GM11168 (cell line): ENCODE measurements around the gene FLYWCH1.
"Not testable (repeated sequence)": the region's sequence is repeated elsewhere in the genome, so short reads cannot be mapped to it uniquely, and the experiment has no call there.

Source experiments
- in situ Hi-C: fragments of 300-500 bp; cut with MboI; formaldehyde crosslinking; loops from one replicate; pipeline ENCODE4 v1.12.0; 2022; ENCODE audit warnings: low sequenced_read_pairs; ENCODE audit not compliant: unreplicated experiment

The FLYWCH1 gene

DNA sequence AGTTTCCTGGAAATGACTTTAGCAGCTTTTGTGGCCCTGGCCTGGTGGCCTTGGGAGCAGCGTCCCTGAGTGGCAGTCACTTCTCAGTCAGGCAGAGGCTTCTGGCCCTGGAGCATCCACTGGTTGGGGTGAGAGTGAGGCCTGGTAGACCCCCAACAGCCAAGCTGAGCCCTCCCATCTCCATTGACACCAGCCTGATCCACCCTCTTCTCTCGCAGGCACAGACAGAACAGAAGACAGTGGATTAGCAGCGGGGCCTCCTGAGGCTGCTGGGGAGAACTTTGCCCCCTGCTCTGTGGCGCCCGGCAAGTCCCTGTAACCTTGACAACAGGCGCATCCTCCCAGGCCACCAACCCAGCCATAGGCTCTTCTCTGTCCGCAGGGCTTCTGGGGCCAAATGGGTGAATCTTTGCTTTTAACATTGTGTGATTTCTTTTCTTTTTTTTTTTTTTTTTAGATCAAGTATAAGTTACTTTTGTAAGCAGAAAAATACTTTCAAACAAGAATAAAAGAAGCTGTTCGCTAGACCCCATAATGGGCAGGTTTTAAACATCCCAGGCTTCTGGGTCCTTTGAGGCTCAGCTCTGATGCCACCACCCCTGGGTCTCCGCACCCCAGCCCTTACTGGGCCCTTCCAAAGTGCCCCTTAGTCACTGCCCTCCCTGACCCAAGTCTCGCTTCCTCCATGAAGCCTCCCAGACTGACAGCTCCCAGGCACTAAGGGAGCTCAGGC is 12.7 kb upstream of the FLYWCH1 start:
- in situ Hi-C loops, result no loop called here

DNA sequence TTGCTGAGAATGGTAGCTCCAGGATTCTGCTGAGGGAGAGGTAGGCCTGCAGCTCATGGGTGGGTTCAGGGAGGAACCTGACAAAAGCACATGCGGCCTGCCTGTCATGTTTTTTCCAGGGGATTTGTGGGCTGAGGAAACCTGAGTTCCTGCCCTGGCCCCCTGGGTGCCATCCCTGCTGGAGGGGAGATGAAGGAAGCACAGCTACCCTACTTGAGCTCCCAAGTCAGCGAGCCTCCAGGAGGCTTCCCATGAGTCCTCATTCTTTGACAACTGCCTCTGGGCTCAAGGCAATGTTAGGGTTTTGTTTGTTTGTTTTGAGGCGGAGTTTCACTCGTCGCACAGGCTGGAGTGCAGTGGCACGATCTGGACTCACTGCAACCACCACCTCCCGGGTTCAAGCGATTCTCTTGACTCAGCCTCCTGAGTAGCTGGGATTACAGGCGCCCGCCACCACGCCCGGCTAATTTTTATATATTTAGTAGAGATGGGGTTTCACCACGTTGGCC is 12.1 kb upstream of the FLYWCH1 start:
- in situ Hi-C loops, result no loop called here

DNA sequence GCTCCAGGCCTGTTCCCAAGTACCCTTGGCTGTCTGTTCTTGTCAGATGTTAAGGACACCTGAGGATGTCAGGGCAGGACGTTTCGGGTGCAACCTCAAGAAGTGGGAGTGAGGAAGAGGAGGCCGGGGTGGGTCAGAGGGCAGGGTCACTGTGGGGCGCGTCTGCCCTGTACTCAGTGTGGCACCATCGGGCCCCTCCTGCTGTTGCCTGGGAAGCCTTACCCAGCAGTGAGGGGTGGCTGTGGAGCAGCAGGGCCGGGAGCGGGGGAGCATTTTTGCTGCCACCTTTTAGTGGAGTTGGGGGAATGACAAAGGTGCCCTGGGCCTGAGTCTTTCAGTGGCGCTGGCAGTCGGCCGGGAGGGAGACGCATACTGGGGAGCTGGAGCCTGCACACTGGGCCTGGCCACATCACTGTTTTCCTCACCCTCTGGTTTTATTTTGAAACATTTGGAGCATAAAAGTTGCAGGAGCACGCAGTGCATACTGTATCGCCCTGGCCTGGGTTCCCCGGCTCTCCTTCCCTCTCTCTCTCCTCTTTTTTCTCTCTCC is 11.1 kb upstream of the FLYWCH1 start:
- in situ Hi-C loops, result no loop called here

DNA sequence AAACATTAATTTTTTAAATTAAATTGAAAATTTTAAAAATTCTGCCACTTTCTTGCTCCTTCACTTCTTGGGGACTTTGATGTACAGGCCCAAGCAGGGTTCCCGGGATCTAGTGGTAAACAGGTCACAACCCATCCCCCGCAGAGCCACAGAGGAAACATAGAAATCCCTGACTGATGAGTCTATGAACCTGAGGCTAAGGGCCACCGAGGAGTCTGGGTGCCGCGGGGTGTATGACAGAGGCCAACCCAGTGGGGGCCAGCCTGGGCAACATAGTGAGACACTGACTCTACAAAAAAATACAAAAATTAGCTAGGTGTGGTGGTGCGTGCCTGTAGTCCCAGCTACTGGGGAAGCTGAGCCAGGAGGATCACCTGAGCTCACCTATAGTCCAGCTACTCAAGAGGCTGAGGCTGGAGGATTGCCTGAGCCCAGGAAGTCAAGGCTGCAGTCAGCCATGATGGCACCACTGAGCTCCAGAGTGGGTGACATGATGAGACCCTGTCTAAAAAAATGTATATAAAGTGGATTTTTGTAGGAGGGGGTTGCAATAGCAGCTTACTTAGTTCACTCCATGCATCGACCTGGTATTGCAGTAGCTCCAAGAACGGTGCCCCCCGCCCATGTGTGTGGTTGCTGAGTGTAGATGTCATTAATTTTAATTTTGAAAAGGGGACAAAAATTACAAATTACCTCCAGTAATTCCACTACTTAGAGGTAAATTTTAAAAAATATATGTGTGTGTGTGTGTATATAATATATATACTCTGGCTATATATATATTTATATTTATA is 9.2 kb upstream of the FLYWCH1 start:
- in situ Hi-C loops, result no loop called here

DNA sequence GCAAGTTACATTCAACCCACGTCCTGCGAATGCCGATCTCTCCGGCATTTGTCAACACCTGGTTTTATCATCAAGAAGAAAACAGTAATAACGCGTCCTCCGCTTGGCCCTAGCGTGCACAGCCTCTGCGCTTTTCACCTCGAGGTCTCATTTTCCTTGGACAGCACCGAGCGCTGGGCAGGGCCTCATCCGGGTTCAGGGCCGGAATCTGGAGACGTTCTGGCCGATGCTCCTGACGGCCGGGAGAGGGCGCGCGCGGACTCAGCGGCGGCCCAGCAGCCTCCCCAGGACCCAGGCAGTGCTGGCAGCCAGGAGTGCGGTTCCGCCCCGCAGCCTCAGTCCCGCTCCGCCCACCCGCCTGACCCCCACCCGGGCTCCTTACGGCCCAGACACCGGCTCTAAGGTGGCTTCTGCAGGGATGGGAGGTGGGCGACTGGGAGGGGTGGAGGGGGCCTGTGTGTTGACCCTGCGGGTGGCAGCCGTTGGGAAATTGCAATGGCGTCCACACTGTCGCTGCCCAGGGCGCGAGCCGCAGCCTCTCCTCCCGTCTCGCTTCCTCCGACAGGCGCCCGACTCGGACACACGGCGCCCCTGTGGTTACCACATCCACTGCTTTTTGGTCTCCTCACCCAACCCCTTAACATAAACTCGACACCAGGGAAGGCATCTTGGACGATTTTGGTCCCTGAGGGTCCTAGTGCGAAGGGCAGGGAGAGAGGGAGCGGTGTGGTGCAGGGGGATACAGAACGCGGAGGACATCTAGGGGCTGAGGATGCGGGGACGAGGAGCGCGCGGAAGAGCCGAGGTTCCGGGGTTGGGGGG is 7.4 kb upstream of the FLYWCH1 start:
- in situ Hi-C loops, result no loop called here

DNA sequence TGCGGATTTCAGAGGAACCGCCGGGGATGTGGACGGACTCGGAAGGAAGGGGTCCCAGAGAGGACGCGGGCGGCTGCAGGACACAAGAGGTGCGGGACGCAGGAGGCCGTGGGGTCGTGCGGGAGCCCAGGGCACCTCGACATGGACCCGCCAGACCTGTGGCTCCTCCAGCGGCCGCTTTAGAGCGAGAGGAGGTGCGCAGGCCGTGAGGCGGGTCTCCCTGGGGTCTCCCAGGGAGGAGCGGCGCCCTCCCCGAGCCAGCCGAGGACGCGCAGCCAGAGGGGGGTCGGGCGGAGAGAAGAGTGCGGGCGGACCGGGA is 6.8 kb upstream of the FLYWCH1 start:
- in situ Hi-C loops, result no loop called here

DNA sequence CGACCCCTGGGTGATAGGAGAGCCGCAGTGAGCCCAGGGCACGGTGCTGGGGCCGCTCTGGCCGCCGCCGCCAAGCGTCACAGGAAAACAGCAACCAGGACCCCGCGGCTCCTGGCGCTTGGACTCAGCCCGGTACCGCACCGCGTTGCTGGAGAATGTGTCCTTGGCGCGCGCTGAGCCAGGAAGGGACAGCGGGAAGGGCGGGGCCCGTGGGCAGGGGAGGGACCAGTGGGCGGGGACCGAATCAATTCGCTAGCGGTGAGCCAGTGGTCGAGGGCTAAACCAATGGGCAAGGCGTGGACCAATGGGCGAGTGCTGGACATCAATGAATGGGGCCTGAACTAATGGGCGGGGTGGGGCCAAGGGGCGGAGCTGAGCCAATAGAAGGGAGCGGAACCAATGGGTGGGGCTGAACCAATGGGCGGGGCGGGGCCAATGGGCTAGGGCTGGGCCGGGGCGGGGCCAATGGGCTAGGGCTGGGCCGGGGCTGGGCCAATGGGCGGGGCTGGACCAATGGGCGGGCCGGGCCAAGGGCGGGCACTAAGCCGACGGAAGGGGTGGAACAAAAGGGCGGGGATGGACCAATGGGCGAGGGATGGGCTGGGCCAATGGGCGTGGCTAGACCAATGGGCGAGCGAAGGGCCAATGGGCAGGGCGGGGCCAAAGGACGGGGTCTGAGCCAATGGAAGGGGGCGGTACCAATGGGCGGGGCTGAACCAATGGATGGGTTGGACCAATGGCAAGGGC is 6.3 kb upstream of the FLYWCH1 start:
- in situ Hi-C loops, result no loop called here

DNA sequence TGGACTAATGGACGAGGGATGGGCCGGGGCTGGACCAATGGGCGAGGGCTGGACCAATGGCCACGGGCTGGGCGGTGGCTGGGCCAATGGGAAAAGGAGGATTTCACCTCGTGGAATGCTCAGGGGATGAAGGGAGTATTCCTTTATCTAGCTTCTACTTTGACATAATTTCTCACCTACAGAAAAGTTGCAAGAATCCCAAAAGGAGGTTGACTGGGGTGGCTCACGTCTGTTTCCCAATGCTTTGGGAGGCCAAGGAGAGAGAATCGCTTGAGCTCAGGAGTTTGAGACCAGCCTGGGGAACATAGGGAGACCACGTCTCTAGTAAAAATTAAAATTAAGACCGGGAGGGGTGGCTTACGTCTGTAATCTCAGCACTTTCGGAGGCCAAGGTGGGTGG is 5.7 kb upstream of the FLYWCH1 start:
- in situ Hi-C loops, result no loop called here

DNA sequence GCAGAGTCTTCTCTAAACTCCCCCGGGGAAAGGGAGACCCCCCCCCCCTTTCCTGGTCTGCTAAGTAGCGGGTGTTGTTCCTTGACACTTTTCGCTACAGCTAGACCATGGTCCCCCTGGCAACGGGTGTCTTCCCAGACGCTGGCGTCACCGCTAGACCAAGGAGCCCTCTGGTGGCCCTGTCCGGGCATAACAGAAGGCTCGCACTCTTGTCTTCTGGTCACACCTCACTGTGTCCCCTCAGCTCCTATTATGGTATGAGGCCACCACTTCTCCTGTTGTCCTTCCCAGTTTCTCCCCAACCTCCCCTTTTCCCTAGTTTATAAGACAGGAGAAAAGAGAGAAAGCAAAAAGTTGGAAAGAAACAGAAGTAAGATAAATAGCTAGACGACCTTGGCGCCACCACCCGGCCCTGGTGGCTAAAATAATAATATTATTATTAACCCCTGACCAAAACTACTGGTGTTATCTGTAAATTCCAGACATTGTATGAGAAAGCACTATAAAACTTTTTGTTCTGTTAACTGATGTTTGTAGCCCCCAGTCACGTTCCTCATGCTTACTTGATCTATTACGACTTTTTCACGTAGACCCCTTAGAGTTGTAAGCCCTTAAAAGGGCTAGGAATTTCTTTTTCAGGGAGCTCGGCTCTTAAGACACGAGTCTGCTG is 4.5 kb upstream of the FLYWCH1 start:
- in situ Hi-C loops, result not testable (repeated sequence)

DNA sequence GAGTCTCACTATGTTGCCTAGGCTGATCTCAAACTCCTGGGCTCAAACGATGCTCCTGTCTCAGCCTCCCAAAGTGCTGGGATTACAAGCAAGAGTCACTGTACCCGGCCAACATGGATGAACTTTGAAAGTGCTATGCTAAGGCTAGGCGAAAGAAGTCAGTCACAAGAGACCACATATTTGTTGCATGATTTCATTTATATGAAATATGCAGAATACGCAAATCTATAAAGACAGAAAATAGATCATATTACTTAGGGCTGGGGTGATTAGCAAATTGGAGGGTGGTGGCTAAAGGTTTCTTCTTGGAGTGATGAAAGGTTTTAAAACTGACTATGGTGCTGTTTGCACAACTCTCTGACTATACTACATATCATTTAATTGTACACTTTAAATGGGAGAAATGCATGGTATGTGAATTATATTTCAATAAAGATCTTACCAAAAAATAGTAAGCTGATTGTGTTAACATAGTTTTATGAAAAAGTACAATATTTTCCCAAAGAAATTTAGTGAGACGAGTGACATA is 1.2 kb upstream of the FLYWCH1 start:
- in situ Hi-C loops, result no loop called here

DNA sequence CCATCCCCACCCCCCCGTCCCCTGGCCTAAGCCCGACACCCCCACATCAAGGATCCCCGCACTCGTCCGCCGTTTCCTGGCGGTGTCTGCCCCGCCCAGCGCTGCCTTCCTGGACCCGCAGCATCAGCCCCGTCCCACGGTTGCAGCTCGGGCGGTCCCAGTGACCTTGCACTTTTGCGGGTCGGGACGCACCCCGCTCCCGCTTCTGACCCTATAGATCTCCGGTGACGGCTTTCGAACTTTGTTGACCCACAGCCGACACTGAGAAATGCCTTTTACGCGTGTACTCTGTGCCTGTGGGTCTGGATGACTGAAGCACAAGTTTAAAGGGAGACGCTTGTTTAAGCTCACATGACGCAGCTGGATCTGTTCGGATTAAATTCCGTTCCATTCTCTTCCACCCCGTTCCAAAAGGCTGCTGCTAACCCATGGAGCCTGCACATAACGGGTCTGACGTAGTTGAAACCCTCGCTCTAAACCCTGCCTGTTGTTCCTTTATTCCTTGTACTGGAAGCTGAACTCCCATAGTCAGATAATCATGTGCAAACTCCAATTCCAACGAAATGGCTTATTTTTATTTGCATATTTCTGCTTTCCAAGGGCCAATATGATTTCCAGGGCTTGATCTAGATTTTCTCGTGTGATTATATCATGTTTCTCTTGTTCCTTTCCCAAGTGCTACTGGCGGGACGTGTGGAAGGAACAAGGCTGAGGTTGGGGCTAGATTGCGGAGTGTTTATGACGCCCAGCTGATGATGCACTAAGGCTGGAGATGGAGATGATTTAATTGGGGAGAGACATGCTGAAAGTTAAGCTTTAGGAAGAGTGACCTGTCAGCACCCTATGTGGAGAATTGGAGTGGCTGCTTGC is 834 bp downstream of the FLYWCH1 start:
- in situ Hi-C loops, result no loop called here

DNA sequence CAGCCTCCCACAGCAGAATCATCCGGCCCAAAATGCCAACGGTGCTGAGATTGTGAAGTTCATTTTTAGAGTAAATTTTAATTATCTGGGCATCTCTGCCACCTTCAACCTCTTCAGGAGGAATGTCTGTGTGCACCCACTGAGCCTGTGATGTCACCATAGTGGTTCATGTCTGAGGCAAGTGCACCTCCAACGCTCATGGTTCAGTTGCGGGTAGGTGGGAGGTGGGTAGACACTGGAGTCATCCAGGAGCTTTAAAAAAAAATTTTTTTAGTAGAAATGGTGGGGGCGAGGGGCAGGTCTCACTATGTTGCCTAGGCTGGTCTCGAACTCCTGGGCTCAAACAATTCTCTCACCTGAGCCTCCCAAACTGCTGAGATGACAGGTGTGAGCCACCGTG is 1.9 kb downstream of the FLYWCH1 start:
- in situ Hi-C loops, result no loop called here

DNA sequence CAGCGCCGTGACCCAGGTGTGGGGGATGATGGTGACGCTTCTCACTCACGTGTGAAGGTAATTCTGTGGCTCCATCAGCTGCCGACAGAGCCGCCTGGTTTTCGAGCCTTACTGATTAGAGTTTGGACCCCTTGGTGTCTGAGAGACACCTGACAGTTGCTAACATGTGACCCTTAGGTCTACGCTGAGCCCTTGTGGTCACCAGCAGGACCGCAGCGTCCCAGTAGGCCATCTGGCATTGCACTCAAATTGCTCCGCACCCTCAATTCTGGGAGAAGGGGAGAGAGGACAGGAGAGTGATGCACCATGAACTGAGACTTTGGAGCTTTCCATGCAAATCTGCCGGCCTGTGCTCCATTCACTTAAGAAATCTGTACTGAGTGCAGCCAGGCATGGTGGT is 2.5 kb downstream of the FLYWCH1 start:
- in situ Hi-C loops, result no loop called here

DNA sequence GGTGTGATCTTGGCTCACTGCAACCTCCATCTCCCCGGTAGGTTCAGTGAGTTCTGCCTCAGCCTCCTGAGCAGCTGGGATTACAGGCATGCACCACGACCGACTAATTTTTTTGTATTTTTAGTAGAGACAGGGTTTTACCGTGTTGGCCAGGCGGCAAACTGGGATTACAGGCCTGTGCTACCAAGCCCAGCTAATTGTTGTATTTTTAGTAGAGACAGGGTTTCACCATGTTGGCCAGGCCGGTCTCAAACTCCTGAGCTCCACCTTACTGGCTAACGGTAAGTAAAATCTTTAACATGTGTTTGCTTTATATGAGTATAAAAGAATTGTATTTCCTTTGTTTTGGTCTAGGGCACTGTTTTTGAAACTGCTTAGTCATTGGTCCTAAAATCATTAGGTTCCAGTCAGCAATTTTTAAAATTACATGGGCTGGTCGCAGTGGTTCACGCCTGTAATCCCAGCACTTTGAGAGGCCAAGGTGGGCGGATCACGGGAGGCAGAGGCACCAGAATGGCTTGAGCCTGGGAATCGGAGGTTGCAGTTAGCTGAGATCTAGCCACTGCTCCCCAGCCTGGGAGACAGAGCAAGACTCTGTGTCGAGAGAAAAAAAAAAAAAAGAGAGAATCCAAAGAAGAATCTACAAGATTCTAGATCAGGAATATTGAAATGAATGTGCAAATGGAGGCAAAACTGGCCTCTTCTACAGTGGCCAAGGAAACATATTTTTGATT is 3.6 kb downstream of the FLYWCH1 start:
- in situ Hi-C loops, result no loop called here

DNA sequence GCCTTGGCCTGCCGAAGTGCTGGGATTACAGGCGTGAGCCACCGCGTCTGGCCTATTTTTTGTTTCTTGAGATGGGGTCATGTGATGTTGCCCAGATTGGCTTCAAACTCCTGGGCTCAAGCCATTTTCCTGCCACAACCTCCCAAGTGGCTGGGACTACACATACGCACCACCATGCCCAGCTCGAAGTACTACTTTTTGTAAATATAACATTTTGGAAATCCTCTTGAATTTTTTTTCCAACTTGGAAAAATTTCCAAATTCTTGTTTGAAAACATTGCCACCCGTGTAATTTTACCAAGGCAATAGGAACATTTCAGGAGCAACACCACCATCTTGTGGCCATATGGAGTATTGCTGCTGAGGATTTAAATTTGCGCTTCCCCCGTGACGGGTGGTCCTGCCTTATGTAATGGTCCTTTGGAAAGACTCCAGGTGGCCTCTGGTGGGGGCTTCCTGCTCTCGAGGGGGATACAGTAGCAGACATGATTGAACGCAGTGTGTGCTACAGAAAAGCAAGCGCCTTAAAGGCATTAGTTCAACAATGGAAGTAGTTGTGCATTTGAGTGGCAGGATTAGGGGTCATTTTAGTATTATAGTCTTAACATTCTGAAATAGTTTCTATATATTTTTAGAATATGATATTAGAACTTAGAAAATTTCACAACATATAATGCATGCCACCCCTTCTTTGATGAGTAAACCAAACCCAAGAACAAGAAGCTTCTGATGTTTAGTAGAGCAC is 8.0 kb downstream of the FLYWCH1 start:
- in situ Hi-C loops, result loop anchor here (5.0 kb wide), 1 partner anchor 42 kb away; no protein-coding TSS in a partner anchor

DNA sequence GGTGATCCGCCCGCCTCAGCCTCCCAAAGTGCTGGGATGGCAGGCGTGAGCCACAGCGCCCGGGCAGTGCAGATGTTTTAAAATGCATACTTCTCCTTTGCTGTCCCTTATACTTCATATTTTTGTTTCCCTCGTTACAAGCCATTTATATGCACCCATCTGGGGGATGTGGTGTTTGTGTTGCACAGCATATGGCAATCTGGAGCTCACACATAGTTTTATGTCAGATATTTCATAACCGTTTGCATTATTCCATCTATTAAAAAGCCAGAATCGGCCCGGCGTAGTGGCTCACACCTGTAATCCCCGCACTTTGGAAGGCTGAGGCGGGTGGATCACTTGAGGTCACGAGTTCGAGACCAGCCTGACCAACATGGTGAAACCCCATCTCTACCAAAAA is 11.8 kb downstream of the FLYWCH1 start:
- in situ Hi-C loops, result loop anchor here (5.0 kb wide), 1 partner anchor 46 kb away; no protein-coding TSS in a partner anchor
